ENCODE data around the gene VTN. TPM values are rescaled to one million over a fixed set of nuclear protein-coding genes. Genes with fewer than 3 reads are reported as not detected.

The VTN gene
- total and polyA plus RNA-seq, 7 experiments from 2014 or later: 0.08 to 0.65 (median 0.19) TPM; not detected in 4

GRCh38 chr17:28348979-28349378 lies 21.1 kb downstream of the VTN start:
- H3K36me3 ChIP-seq (ENCODE audit: control insufficient read depth in 2 of 3, insufficient read depth in 3 of 3, low read length in 3 of 3): peaks cover 20 to 99% (median 27%) of the 10 kb centered on the region in 3 experiments
- H3K4me1 Mint-ChIP-seq: no peaks in the 10 kb centered on the region
- H3K27me3 Mint-ChIP-seq: no peaks in the 10 kb centered on the region
- ChIA-PET POLR2A (interaction anchor here (1.3 to 3.0 kb wide), 2 partner anchors 8 to 13 kb away, joined by 8 to 15 read pairs; partner anchors contain the start of genes IFT20, POLDIP2 and TNFAIP1), CTCF (no interaction called here)
- no peaks in the 10 kb centered on the region for H3K27me3 ChIP-seq (ENCODE audit: control insufficient read depth in 2 of 2, insufficient read depth in 2 of 2, low read length in 2 of 2)
- H3K4me3 ChIP-seq (ENCODE audit: low read length): no peak overlapping the region
- no peaks in the 10 kb centered on the region for H3K4me1 ChIP-seq (ENCODE audit: control insufficient read depth in 2 of 2, insufficient read depth in 2 of 2, low read length in 2 of 2)
- no peak overlapping the region for H3K4me3 Mint-ChIP-seq
- H3K9me3 Mint-ChIP-seq: no peaks in the 10 kb centered on the region
- no peak for DNase-seq
- no peak for ATAC-seq
- peak overlapping the region in 1 of 9 donors; percentile 38 for H3K27ac Mint-ChIP-seq
- no peaks in the 10 kb centered on the region for H3K9me3 ChIP-seq (ENCODE audit: control insufficient read depth in 2 of 3, low read length in 3 of 3)
- H3K36me3 Mint-ChIP-seq: peaks cover 0 to 25% (median 19%) of the 10 kb centered on the region in 5 donors
- intact Hi-C loops (cut with micrococcal nuclease): no loop called here
- H3K27ac ChIP-seq (ENCODE audit: low read depth, low read length): no peak overlapping the region

GRCh38 chr17:28347261-28347891 lies 22.7 kb downstream of the VTN start:
- H3K4me1 Mint-ChIP-seq: peaks cover 0 to 4% (median 0%) of the 10 kb centered on the region in 7 donors
- intact Hi-C loops (cut with micrococcal nuclease): no loop called here
- no peak overlapping the region for H3K4me3 Mint-ChIP-seq
- no peaks in the 10 kb centered on the region for H3K9me3 Mint-ChIP-seq
- Histone ChIP-seq H3K9me3 (ENCODE audit: control insufficient read depth in 2 of 3, low read length in 3 of 3) (no peaks in the 10 kb centered on the region), H3K27ac (ENCODE audit: low read depth, low read length) (no peak overlapping the region), H3K4me3 (ENCODE audit: low read length) (no peak overlapping the region), H3K36me3 (ENCODE audit: control insufficient read depth in 2 of 3, insufficient read depth in 3 of 3, low read length in 3 of 3) (peaks cover 15 to 97% (median 22%) of the 10 kb centered on the region in 3 experiments), H3K27me3 (ENCODE audit: control insufficient read depth in 2 of 2, insufficient read depth in 2 of 2, low read length in 2 of 2) (no peaks in the 10 kb centered on the region), H3K4me1 (ENCODE audit: control insufficient read depth in 2 of 2, insufficient read depth in 2 of 2, low read length in 2 of 2) (no peaks in the 10 kb centered on the region)
- DNase-seq: no peak
- CTCF ChIA-PET: no interaction called here
- H3K27me3 Mint-ChIP-seq: no peaks in the 10 kb centered on the region
- H3K36me3 Mint-ChIP-seq: peaks cover 0 to 31% (median 19%) of the 10 kb centered on the region in 5 donors
- POLR2A ChIA-PET: interaction anchor here (1.2 to 3.0 kb wide), 3 partner anchors 10 to 12 kb away, joined by 3 to 15 read pairs (median 8); partner anchors contain the start of genes IFT20, POLDIP2 and TNFAIP1
- peak overlapping the region in 1 of 9 donors; percentile 2 for H3K27ac Mint-ChIP-seq
- no peak for ATAC-seq

GRCh38 chr17:28346746-28347246 lies 23.3 kb downstream of the VTN start:
- no peaks in the 10 kb centered on the region for H3K4me1 ChIP-seq (ENCODE audit: control insufficient read depth in 2 of 2, insufficient read depth in 2 of 2, low read length in 2 of 2)
- intact Hi-C loops (cut with micrococcal nuclease): no loop called here
- CTCF ChIA-PET: no interaction called here
- ATAC-seq: no peak
- Mint-ChIP-seq H3K36me3 (peaks cover 4 to 36% (median 17%) of the 10 kb centered on the region in 5 donors), H3K4me3 (no peak overlapping the region), H3K27me3 (no peaks in the 10 kb centered on the region), H3K4me1 (peaks cover 0 to 4% (median 0%) of the 10 kb centered on the region in 7 donors), H3K27ac (peak overlapping the region in 1 of 9 donors; percentile 45), H3K9me3 (no peaks in the 10 kb centered on the region)
- DNase-seq: no peak
- no peaks in the 10 kb centered on the region for H3K9me3 ChIP-seq (ENCODE audit: control insufficient read depth in 2 of 3, low read length in 3 of 3)
- POLR2A ChIA-PET: interaction anchor here (1.2 to 3.0 kb wide), 4 partner anchors 9 to 11 kb away, joined by 3 to 15 read pairs (median 6); partner anchors contain the start of genes IFT20, POLDIP2 and TNFAIP1
- no peaks in the 10 kb centered on the region for H3K27me3 ChIP-seq (ENCODE audit: control insufficient read depth in 2 of 2, insufficient read depth in 2 of 2, low read length in 2 of 2)
- no peak overlapping the region for H3K27ac ChIP-seq (ENCODE audit: low read depth, low read length)
- H3K4me3 ChIP-seq (ENCODE audit: low read length): no peak overlapping the region
- H3K36me3 ChIP-seq (ENCODE audit: control insufficient read depth in 2 of 3, insufficient read depth in 3 of 3, low read length in 3 of 3): peaks cover 16 to 98% (median 19%) of the 10 kb centered on the region in 3 experiments

GRCh38 chr17:28346199-28346580 lies 23.9 kb downstream of the VTN start:
- Histone ChIP-seq H3K27me3 (ENCODE audit: control insufficient read depth in 2 of 2, insufficient read depth in 2 of 2, low read length in 2 of 2) (no peaks in the 10 kb centered on the region), H3K36me3 (ENCODE audit: control insufficient read depth in 2 of 3, insufficient read depth in 3 of 3, low read length in 3 of 3) (peaks cover 13 to 98% (median 21%) of the 10 kb centered on the region in 3 experiments), H3K4me3 (ENCODE audit: low read length) (no peak overlapping the region), H3K4me1 (ENCODE audit: control insufficient read depth in 2 of 2, insufficient read depth in 2 of 2, low read length in 2 of 2) (no peaks in the 10 kb centered on the region), H3K27ac (ENCODE audit: low read depth, low read length) (no peak overlapping the region), H3K9me3 (ENCODE audit: control insufficient read depth in 2 of 3, low read length in 3 of 3) (no peaks in the 10 kb centered on the region)
- H3K27ac Mint-ChIP-seq: peak overlapping the region in 3 of 9 donors; percentile 2 to 45 (median 5)
- no peak for DNase-seq
- ChIA-PET POLR2A (interaction anchor here (0.9 to 1.8 kb wide), 3 partner anchors 10 to 11 kb away, joined by 3 to 8 read pairs (median 3); partner anchors contain the start of genes IFT20, POLDIP2 and TNFAIP1), CTCF (no interaction called here)
- no peak overlapping the region for H3K4me3 Mint-ChIP-seq
- no peaks in the 10 kb centered on the region for H3K27me3 Mint-ChIP-seq
- no peaks in the 10 kb centered on the region for H3K9me3 Mint-ChIP-seq
- H3K4me1 Mint-ChIP-seq: peaks cover 0 to 4% (median 0%) of the 10 kb centered on the region in 7 donors
- H3K36me3 Mint-ChIP-seq: peaks cover 4 to 43% (median 11%) of the 10 kb centered on the region in 5 donors
- no peak for ATAC-seq
- intact Hi-C loops (cut with micrococcal nuclease): no loop called here

DNA sequence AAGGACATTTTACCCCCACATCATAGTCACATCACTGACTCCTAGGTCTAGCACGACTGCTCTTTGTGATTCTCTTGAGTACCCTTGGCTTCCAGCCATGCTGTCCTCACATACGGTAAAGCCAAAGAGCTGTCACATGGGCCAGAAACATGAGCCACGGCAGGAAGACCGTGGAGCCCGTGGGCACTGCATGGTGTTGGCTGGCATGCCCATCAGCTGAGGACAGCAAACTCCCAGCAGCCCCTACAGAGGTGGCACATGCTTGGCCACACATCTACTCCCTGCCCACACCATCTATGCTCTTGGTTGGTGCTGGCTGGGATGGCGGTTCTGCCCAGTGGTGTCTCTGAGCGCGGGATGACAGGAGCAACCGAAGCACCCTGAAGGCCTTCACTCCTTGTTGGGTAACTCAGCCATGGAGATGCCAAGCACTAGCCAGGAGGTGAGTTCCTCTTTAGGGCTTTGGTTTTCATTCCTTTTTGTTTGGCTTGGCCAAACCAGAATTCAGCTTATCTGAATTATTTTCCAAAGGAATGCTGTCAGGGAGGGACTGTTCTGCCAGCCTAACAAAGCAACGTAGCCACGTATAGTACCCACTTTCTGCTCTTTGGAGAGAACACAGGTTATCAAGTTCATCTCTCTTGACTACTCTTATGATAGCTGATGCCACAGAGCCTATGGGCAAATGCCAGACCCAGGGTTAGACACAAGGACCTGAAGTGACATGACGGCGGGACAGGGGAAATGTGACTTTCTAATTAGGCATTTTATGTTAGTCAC lies 24.5 kb downstream of the VTN start:
- Histone ChIP-seq H3K4me1 (ENCODE audit: control insufficient read depth in 2 of 2, insufficient read depth in 2 of 2, low read length in 2 of 2) (no peaks in the 10 kb centered on the region), H3K27me3 (ENCODE audit: control insufficient read depth in 2 of 2, insufficient read depth in 2 of 2, low read length in 2 of 2) (no peaks in the 10 kb centered on the region), H3K9me3 (ENCODE audit: control insufficient read depth in 2 of 3, low read length in 3 of 3) (no peaks in the 10 kb centered on the region), H3K36me3 (ENCODE audit: control insufficient read depth in 2 of 3, insufficient read depth in 3 of 3, low read length in 3 of 3) (peaks cover 8 to 98% (median 19%) of the 10 kb centered on the region in 3 experiments), H3K27ac (ENCODE audit: low read depth, low read length) (no peak overlapping the region), H3K4me3 (ENCODE audit: low read length) (no peak overlapping the region)
- Mint-ChIP-seq H3K27ac (peak overlapping the region in 2 of 9 donors; percentile 54 to 59), H3K4me3 (no peak overlapping the region), H3K27me3 (no peaks in the 10 kb centered on the region), H3K36me3 (peaks cover 3 to 42% (median 7%) of the 10 kb centered on the region in 5 donors), H3K9me3 (no peaks in the 10 kb centered on the region), H3K4me1 (peaks cover 0 to 4% (median 0%) of the 10 kb centered on the region in 7 donors)
- intact Hi-C loops (cut with micrococcal nuclease): no loop called here
- ChIA-PET POLR2A (interaction anchor here (0.9 to 1.8 kb wide), 3 partner anchors 10 to 12 kb away, joined by 3 to 8 read pairs (median 3); partner anchors contain the start of genes IFT20, POLDIP2 and TNFAIP1), CTCF (no interaction called here)
- no peak for ATAC-seq
- DNase-seq: no peak

- Mint-ChIP-seq H3K27ac (peak overlapping the region in 1 of 9 donors; percentile 43), H3K4me1 (peaks cover 0 to 4% (median 0%) of the 10 kb centered on the region in 7 donors), H3K9me3 (no peaks in the 10 kb centered on the region), H3K27me3 (no peaks in the 10 kb centered on the region), H3K4me3 (no peak overlapping the region), H3K36me3 (peaks cover 0 to 40% (median 4%) of the 10 kb centered on the region in 5 donors)
- H3K4me3 ChIP-seq (ENCODE audit: low read length): no peak overlapping the region
- intact Hi-C loops (cut with micrococcal nuclease): no loop called here
- ATAC-seq (no peak), DNase-seq (no peak)
- peaks cover 3 to 98% (median 15%) of the 10 kb centered on the region in 3 experiments for H3K36me3 ChIP-seq (ENCODE audit: control insufficient read depth in 2 of 3, insufficient read depth in 3 of 3, low read length in 3 of 3)
- no peaks in the 10 kb centered on the region for H3K27me3 ChIP-seq (ENCODE audit: control insufficient read depth in 2 of 2, insufficient read depth in 2 of 2, low read length in 2 of 2)
- POLR2A ChIA-PET: interaction anchor here (0.6 to 1.0 kb wide), 2 partner anchors 13 to 131 kb away, joined by 3 read pairs; partner anchors contain the start of gene POLDIP2
- H3K4me1 ChIP-seq (ENCODE audit: control insufficient read depth in 2 of 2, insufficient read depth in 2 of 2, low read length in 2 of 2): no peaks in the 10 kb centered on the region
- H3K27ac ChIP-seq (ENCODE audit: low read depth, low read length): no peak overlapping the region
- H3K9me3 ChIP-seq (ENCODE audit: control insufficient read depth in 2 of 3, low read length in 3 of 3): no peaks in the 10 kb centered on the region
- CTCF ChIA-PET: no interaction called here
Observed at GRCh38 chr17:28344435-28344901, 25.6 kb downstream of the VTN start.

All from naive thymus-derived CD4-positive, alpha-beta T cell (primary cell).